HEK293T (cell line): Measurements from ENCODE around the gene FAM9B.

Experiments used
- CTCF ChIA-PET: fragments of 350-600 bp; formaldehyde crosslinking; extraction: SDS; loops from one replicate; lab custom pipeline; 2021; ENCODE audit warnings: antibody characterized with exemption, inconsistent platforms; lab: Yijun Ruan, JAX
- POLR2A ChIA-PET: fragments of 350-600 bp; formaldehyde crosslinking; extraction: SDS; loops from one replicate; lab custom pipeline; 2020; ENCODE audit warnings: antibody characterized with exemption, inconsistent platforms; lab: Yijun Ruan, JAX
- DNase-seq: peaks from one replicate; pipeline ENCODE4 v3.0.0; 2012; ENCODE audit warnings: mixed read lengths; ENCODE audit errors: extremely low spot score
- ARNT ChIP-seq: fragments of 450-650 bp; IDR thresholded peaks from 2 replicates; pipeline ENCODE4 v1.6.1; 2017; ENCODE audit warnings: mild to moderate bottlenecking
- BHLHE40 ChIP-seq: fragments of 450-650 bp; IDR thresholded peaks from 2 replicates; pipeline ENCODE4 v1.6.1; 2016; ENCODE audit warnings: mild to moderate bottlenecking, moderate library complexity, borderline replicate concordance
- CTBP1 ChIP-seq: fragments of 450-650 bp; IDR thresholded peaks from 2 replicates; pipeline ENCODE4 v1.6.1; 2016; ENCODE audit warnings: borderline replicate concordance
- ELF4 ChIP-seq: fragments of 450-650 bp; IDR thresholded peaks from 2 replicates; pipeline ENCODE4 v1.6.1; 2017; ENCODE audit warnings: antibody characterized with exemption
- FOXA1 ChIP-seq: fragments of 450-650 bp; IDR thresholded peaks from 2 replicates; pipeline ENCODE4 v1.6.1; 2016; ENCODE audit warnings: mild to moderate bottlenecking
- FOXK2 ChIP-seq: fragments of 450-650 bp; IDR thresholded peaks from 2 replicates; pipeline ENCODE4 v1.6.1; 2016; ENCODE audit warnings: mild to moderate bottlenecking
- FOXM1 ChIP-seq: fragments of 450-650 bp; IDR thresholded peaks from 2 replicates; pipeline ENCODE4 v1.6.1; 2017; ENCODE audit warnings: mild to moderate bottlenecking, borderline replicate concordance
- HDGF ChIP-seq: fragments of 450-650 bp; IDR thresholded peaks from 2 replicates; pipeline ENCODE4 v1.6.1; 2017; ENCODE audit warnings: antibody characterized with exemption, borderline replicate concordance
- L3MBTL2 ChIP-seq: fragments of 450-650 bp; conservative IDR thresholded peaks from 2 replicates; pipeline ENCODE4 v1.6.1; 2016; ENCODE audit warnings: mild to moderate bottlenecking
- LEF1 ChIP-seq: fragments of 450-650 bp; IDR thresholded peaks from 2 replicates; pipeline ENCODE4 v1.6.1; 2017; ENCODE audit warnings: mild to moderate bottlenecking, borderline replicate concordance
- NFRKB ChIP-seq: fragments of 450-650 bp; IDR thresholded peaks from 2 replicates; pipeline ENCODE4 v1.6.1; 2016; ENCODE audit warnings: mild to moderate bottlenecking, moderate library complexity
- PKNOX1 ChIP-seq: fragments of 450-650 bp; IDR thresholded peaks from 2 replicates; pipeline ENCODE4 v1.6.1; 2016
- SP1 ChIP-seq: fragments of 450-650 bp; IDR thresholded peaks from 2 replicates; pipeline ENCODE4 v1.6.1; 2017
- SUZ12 ChIP-seq: fragments of 450-650 bp; IDR thresholded peaks from 2 replicates; pipeline ENCODE4 v1.6.1; 2016; ENCODE audit warnings: mild to moderate bottlenecking
- TARDBP ChIP-seq: fragments of 450-650 bp; IDR thresholded peaks from 2 replicates; pipeline ENCODE4 v1.6.1; 2016
- ZNF384 ChIP-seq: fragments of 450-650 bp; IDR thresholded peaks from 2 replicates; pipeline ENCODE4 v1.6.1; 2016

The FAM9B gene

GRCh38 chrX:9033989-9034388 lies at the start of gene FAM9B:
TSS of gene FAM9B (minus strand) at chrX:9034127. CDS start at chrX:9032986, 1,141 bp downstream.
- no peak for DNase-seq

GRCh38 chrX:9081271-9081670 lies 47.3 kb upstream of the FAM9B start:
- CTCF ChIA-PET: no interaction called here
- POLR2A ChIA-PET: no interaction called here
- no peak for DNase-seq
- TF ChIP-seq BHLHE40 (no peak), CTBP1 (no peak), LEF1 (no peak), FOXM1 (no peak)

More at GRCh38 chrX:9033989-9034388, at the start of gene FAM9B:
- no peak for TF ChIP-seq BHLHE40
- TF ChIP-seq ELF4: no peak
- no peak for TF ChIP-seq ARNT
- no peak for TF ChIP-seq PKNOX1
- no peak for TF ChIP-seq ZNF384
- no peak for TF ChIP-seq SP1
- TF ChIP-seq SUZ12: no peak
- TF ChIP-seq NFRKB: no peak
- no peak for TF ChIP-seq FOXK2
- TF ChIP-seq FOXM1: no peak
- no peak for TF ChIP-seq L3MBTL2
- no peak for TF ChIP-seq FOXA1
- TF ChIP-seq CTBP1: no peak
- TF ChIP-seq TARDBP: no peak
- no peak for TF ChIP-seq HDGF
- TF ChIP-seq LEF1: no peak
- CTCF ChIA-PET: no interaction called here
- POLR2A ChIA-PET: no interaction called here

GRCh38 chrX:9074326-9074725 lies 40.4 kb upstream of the FAM9B start:
- ChIA-PET POLR2A (no interaction called here), CTCF (no interaction called here)

GRCh38 chrX:9072281-9072680 lies 38.4 kb upstream of the FAM9B start:
- POLR2A ChIA-PET: no interaction called here

More at GRCh38 chrX:9074326-9074725, 40.4 kb upstream of the FAM9B start:
- TF ChIP-seq HDGF (no peak), SP1 (no peak), TARDBP (no peak), FOXA1 (no peak), PKNOX1 (no peak), ZNF384 (no peak), BHLHE40 (no peak)
- DNase-seq: no peak

GRCh38 chrX:9071031-9071650 lies 37.2 kb upstream of the FAM9B start:
- POLR2A ChIA-PET: no interaction called here
- DNase-seq: no peak
- no peak for TF ChIP-seq SP1
- TF ChIP-seq FOXA1: no peak
- TF ChIP-seq NFRKB: no peak
- no peak for TF ChIP-seq PKNOX1
- no peak for TF ChIP-seq LEF1
- TF ChIP-seq ARNT: no peak
- TF ChIP-seq ELF4: no peak
- TF ChIP-seq HDGF: no peak
- TF ChIP-seq ZNF384: no peak
- no peak for TF ChIP-seq SUZ12
- TF ChIP-seq BHLHE40: no peak
- no peak for TF ChIP-seq L3MBTL2
- no peak for TF ChIP-seq TARDBP
- no peak for TF ChIP-seq CTBP1
- no peak for TF ChIP-seq FOXK2
- no peak for TF ChIP-seq FOXM1
- CTCF ChIA-PET: no interaction called here

More at GRCh38 chrX:9072281-9072680, 38.4 kb upstream of the FAM9B start:
- DNase-seq: no peak
- CTCF ChIA-PET: no interaction called here
- TF ChIP-seq ARNT (no peak), L3MBTL2 (no peak), ELF4 (no peak), SP1 (no peak), ZNF384 (no peak), TARDBP (no peak), HDGF (no peak), FOXK2 (no peak), FOXM1 (no peak), FOXA1 (no peak), BHLHE40 (no peak), NFRKB (no peak), SUZ12 (no peak), LEF1 (no peak), PKNOX1 (no peak)
